ENCODE data around the gene ZBTB20. TPM values are rescaled to one million over a fixed set of nuclear protein-coding genes. Genes with fewer than 3 reads are reported as not detected.
A peak's percentile ranks its signal among the peaks of the same experiment; 100 is the strongest.

Gene ZBTB20
- total and polyA plus RNA-seq, 10 of the 15 experiments (the other 5 are each of a cell fraction or from before 2014, with no cell fraction given), result 0.20 to 5.5 (median 2.2) TPM

GRCh38 chr3:114329823-114330222 lies 817.3 kb downstream of the ZBTB20 start:
- Histone ChIP-seq H3K4me3 (no peak overlapping the region), H3K9ac (ENCODE audit: control insufficient read depth, insufficient read depth, low read length) (no peak overlapping the region), H3K4me1 (ENCODE audit: control insufficient read depth, insufficient read depth, low read length) (peaks cover 18% of the 10 kb centered on the region; the same call in 1 of the 2 replicates), H3K36me3 (ENCODE audit: control insufficient read depth in 2 of 2, insufficient read depth in 2 of 2, low read length in 1 of 2) (no peaks in the 10 kb centered on the region), H3K27ac (ENCODE audit: control insufficient read depth, insufficient read depth) (no peak overlapping the region), H3K27me3 (replicated peaks in 1 of 2; ENCODE audit: control insufficient read depth in 2 of 2, insufficient read depth in 2 of 2, low read length in 1 of 2) (no peaks in the 10 kb centered on the region), H3K4me2 (ENCODE audit: control insufficient read depth, insufficient read depth) (no peak overlapping the region), H2AFZ (ENCODE audit: control insufficient read depth, low read depth, low read length) (no peak overlapping the region), H4K20me1 (ENCODE audit: control insufficient read depth, insufficient read depth) (no peaks in the 10 kb centered on the region), H3K9me3 (replicated peaks; ENCODE audit: control insufficient read depth, insufficient read depth, low read length) (peaks cover 7% of the 10 kb centered on the region; the same call in 2 of the 3 replicates), H3K79me2 (ENCODE audit: control insufficient read depth, insufficient read depth, low read length) (no peaks in the 10 kb centered on the region)
- BruUV-seq (replicated peaks), result no TSS peak
- ChIA-PET RAD21 (ENCODE audit: unreplicated experiment) (interaction anchor here (1.0 to 4.6 kb wide), 5 partner anchors 22 to 116 kb away, joined by 4 to 43 read pairs (median 9); partner anchors contain the start of gene TIGIT), CTCF (interaction anchor here (1.3 to 5.1 kb wide), 3 partner anchors 38 to 54 kb away, joined by 3 to 39 read pairs (median 5); no protein-coding TSS in a partner anchor), POLR2A (interaction anchor here (0.6 to 0.9 kb wide), 4 partner anchors 13 to 116 kb away, joined by 3 to 14 read pairs (median 3); no protein-coding TSS in a partner anchor), SMC1A (ENCODE audit: uncharacterized antibody, unreplicated experiment) (interaction anchor here (0.7 to 5.8 kb wide), 6 partner anchors 18 to 86 kb away, joined by 3 to 42 read pairs (median 4); partner anchors contain the start of gene TIGIT)
- intact Hi-C loops (cut with micrococcal nuclease; ENCODE audit: unreplicated experiment), result no loop called here
- no peak for FAIRE-seq
- no peak for DNase-seq (ENCODE audit: low read depth, low spot score)
- in situ Hi-C loops (cut with MboI), result no loop called here
- peak; percentile 57 for ATAC-seq
- WGBS (ENCODE audit: insufficient coverage, insufficient replicate concordance, low lambda C conversion rate, missing lambda C conversion rate), result 3% methylated on average over 2 of the region's 2 CpGs
- no peak for TF ChIP-seq E2F8 (IDR thresholded peaks at IDR 0.05; ENCODE audit: low read depth, partially characterized antibody)
- TF ChIP-seq CHD4 (IDR thresholded peaks at IDR 0.05), result no peak
- TF ChIP-seq JUNB (IDR thresholded peaks at IDR 0.05), result peak; percentile 25; the same call in 1 of the 2 replicates
- TF ChIP-seq EP300 (IDR thresholded peaks at IDR 0.05; ENCODE audit: borderline replicate concordance in 1 of 2, control insufficient read depth in 1 of 2, low read depth in 2 of 2, low read length in 2 of 2), result peak in 1 of 2 experiments; percentile 18; a peak in 1 of 4 replicates
- no peak for TF ChIP-seq PAX8 (IDR thresholded peaks at IDR 0.05)
- TF ChIP-seq RAD51 (IDR thresholded peaks at IDR 0.05), result 0 out of 2 replicates have a peak, but pooled peaks have one; percentile 35
- 0 out of 2 replicates have a peak, but pooled peaks have one; percentile 12 for TF ChIP-seq RUNX3 (IDR thresholded peaks at IDR 0.05; ENCODE audit: low read length)
- TF ChIP-seq CREM (IDR thresholded peaks at IDR 0.05; ENCODE audit: low read depth), result peak; percentile 13; the same call in 1 of the 2 replicates
- no peak for TF ChIP-seq PAX5 (IDR thresholded peaks at IDR 0.05; ENCODE audit: borderline replicate concordance, low read depth, low read length)
